DMS79 treated with DMSO at 0.1 percent for 48 hours (cell line): ENCODE results near the gene TNC.

Experiments
- DNase-seq: peaks from one replicate; lab custom pipeline; 2025; lab: John Stamatoyannopoulos, UW

The TNC gene

GRCh38 chr9:115008536-115009270 lies 109.3 kb downstream of the TNC start:
- DNase-seq = no peak

DNA sequence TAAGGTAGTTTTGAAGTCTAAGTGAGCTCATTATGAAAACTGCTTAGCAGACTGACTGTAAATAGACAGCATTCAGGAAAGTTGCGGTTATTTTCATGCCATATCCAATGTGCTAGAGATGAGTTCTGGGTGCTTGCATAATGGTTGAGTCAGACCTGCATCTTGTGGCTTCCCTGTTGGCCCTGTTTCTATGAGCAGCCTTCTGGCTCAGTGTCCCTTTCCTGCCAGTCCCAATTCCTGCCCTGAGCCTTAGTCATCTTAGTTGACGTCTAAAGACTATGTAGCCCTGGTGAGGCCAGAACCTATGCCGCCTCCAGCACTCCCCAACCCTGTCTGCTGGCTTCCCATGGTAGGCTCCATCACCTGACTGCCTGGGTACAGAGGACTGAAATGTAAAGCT lies 111.3 kb downstream of the TNC start:
- DNase-seq = no peak

GRCh38 chr9:115005322-115005721 lies 112.6 kb downstream of the TNC start:
- DNase-seq = no peak

DNA sequence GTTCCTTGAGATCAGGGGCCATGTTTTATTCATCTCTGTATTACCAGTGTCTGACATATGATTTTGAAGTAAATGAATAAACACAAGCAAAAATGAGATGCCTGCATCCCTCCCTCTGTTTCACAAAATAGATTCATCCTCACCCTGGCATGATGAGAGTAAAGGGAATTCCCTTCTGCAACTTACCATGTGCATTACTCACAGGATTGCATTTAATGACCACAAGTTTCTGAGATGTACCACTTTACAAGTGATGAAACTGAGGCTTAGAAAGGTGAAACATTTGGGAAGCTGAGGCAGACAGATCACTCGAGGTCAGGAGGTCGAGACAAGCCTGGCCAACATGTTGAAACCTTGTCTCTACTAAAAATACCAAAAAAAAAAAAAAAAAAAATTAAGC lies 113.4 kb downstream of the TNC start:
- no peak for DNase-seq

- DNase-seq = peak; percentile 68
Measured at GRCh38 chr9:115002371-115003120, 115.4 kb downstream of the TNC start.

- no peak for DNase-seq
Measured at GRCh38 chr9:115000217-115000639, 117.7 kb downstream of the TNC start.

DNA sequence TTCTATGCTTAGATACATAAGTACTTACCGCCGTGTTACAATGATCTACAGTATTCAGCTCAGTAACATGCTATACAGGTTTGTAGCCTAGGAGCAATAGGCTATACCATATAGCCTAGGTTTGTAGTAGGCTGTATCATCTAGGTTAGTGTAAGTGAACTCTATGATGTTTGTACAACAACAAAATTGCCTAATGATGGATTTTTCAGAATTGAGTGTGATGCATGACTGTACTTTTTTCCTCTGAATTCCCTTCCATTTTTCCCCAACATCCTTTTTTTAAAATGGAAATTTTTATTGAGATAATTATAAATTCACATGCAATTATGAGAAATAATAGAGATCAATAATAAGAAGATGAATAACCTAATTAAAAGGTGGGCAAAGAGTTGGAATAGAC lies 119.6 kb downstream of the TNC start:
- no peak for DNase-seq

DNA sequence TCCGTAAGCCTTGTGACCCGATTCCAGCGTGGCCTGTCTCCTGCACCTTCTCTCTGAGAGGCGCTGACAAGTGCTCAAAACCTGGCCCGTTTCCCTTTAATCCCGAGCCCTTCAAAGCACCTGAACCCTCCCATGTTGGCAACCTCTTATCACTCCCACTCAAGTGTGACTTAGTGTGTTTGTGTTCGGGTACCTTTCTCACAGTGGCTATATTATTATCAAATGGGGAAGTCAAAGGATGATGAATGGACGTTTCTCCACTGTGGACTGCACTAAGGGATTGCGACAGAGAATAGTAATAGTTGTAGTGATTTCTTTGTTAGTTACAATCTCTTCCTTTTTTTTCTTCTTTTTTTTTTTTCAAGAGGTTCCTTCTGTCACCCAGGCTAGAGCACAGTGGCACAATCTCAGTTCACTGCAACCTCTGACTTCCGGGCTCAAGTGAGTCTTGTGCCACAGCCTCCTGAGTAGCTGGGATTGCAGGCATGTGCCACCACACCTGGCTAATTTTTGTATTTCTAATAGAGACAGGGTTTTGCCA lies 122.2 kb downstream of the TNC start:
- DNase-seq = peak; percentile 97

GRCh38 chr9:114994768-114995167 lies 123.2 kb downstream of the TNC start:
- DNase-seq = no peak

- no peak for DNase-seq
Measured at GRCh38 chr9:114991861-114992260, 126.1 kb downstream of the TNC start.

GRCh38 chr9:114990901-114991300 lies 127.1 kb downstream of the TNC start:
- no peak for DNase-seq

DNA sequence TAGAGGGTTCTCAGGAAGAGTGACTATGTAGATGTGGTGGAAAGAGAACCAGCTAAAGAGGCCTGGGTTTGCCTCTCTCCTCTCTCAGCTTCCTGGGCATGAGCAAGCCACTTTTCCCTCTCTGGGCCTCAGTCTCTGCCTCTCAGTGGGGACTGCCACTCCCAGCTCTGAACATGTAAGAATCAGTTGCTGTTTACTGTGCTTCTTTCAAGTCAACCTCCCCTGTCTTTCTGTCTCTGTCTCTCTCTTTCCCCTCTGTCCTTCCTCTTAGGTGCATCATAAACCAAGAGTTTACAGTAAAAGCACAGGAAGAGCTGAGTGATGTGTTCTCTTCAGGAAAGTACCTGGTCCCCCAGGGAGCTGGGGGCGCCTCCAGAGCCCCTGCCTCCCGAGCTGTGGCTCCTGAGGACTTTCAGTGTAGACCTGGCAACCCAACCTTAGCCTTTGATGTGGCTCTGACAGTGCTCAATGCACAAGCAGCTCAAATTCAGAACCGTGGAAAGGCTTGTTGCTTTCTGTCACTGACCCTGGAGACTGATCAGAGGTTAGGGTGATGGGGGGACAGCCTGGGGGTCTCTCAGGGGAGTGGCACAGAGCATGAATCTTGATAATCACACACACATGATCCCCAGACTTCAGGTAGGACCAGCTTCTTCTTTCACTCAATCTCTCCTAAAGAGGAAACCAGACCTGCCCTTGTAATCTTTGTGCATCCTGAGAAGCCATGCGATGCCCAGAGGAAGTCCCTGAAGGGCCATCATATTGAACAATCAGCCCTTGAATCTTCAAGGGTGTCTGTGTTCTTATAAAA lies 128.2 kb downstream of the TNC start:
- no peak for DNase-seq

GRCh38 chr9:114988962-114989599 lies 128.9 kb downstream of the TNC start:
- DNase-seq = no peak

DNA sequence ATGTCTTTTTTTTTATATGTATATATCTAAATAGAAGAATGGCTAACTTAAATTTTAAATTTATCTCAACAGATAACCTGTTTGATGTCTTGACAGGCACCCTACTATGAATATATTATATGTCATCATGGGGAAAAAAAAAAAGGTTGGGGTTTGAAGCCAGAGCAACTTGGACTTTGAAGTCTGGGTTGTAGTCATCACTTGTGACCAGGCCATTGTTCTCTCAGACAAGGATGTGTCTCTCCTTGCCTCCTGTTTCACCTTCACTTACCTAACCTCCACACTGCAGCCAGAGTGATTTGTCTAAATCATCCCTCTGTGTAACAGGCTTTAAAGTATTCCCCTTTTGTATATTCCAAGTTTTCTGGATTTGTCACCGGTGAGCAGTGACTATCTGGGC lies 130.8 kb downstream of the TNC start:
- DNase-seq = no peak

DNA sequence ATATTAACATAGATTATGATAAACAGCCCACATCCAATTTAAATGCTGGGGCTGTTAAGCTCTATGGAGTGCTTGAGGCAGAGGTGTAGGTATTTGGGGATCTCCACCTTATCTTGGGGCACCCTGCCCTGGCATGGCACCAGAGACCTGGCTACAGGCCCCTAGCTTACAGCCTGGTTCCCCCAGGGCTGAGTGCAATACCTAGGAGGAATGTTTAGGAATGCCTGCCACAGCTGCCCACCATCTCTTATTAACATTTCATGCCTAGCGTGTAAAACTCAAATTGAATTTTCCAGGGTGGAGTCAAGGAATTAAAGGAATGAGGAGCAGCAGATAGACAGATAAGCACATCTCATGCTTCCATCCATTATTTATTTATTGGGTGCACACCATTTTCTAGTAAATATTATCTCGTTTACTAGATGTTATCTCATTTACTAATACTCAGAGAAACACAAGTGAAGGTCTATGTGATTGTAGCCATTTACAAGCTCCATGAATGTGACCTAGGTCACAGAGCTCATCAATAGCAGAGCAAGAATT lies 131.9 kb downstream of the TNC start:
- no peak for DNase-seq

DNA sequence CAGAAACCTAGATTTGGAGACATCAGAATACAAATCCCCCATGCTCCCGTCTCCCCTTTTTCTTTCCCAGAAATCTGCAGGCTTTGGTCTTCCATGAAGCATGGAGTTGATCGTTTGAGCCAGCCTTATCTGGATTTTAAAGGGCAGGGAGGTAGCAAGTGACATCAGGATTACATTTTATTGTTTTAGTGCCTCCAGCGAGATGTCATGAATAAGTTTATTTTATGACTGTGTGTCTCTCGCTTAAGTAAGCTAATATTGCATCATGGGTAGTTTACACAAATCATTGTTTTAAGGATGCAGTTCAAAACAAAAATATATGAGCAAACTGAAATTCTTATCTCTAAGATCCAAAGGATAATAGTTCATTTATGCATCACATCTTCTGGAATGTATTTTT lies 136.9 kb downstream of the TNC start:
- no peak for DNase-seq

DNA sequence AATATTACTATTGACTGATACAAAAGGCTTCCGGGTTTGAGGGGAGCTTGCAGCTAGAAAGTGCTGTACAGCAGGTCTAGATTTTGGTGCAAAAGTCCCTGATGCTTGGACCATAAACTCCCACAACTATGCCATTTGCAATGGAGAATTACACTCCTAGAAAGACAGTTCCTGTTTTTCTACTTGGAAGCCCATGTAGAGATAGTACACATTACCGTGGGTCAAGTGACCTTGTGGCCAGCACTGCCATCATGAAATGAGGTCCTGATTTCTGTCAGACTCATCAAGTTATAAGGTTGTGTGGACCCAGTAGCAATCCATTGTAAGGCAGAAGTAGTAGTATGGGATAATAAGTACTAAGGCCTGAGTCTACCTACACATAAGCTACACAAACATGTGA lies 144.7 kb downstream of the TNC start:
- no peak for DNase-seq

- no peak for DNase-seq
Measured at GRCh38 chr9:114972510-114973136, 145.3 kb downstream of the TNC start.
